H1 (cell line): Measurements from ENCODE around the gene OTUD6A. TPM values are rescaled to one million over a fixed set of nuclear protein-coding genes. Genes with fewer than 3 reads are reported as not detected.

Experiments
- CTCF ChIA-PET: fragments of 300-600 bp; sonication (Branson Sonifier 250); formaldehyde crosslinking; loops from one replicate; lab custom pipeline; 2021; ENCODE audit not compliant: partially characterized antibody; lab: Charles Lee
- POLR2A ChIA-PET: fragments of 300-600 bp; sonication (Branson Sonifier 250); formaldehyde crosslinking; loops from one replicate; lab custom pipeline; 2021; ENCODE audit warnings: inconsistent platforms; ENCODE audit not compliant: partially characterized antibody; lab: Charles Lee
- DNase-seq, 2 experiments: peaks; one replicate each; pipeline versions ENCODE4 v3.0.0 to v3.0.0-alpha.2; 2010 to 2022; ENCODE audit warnings: low spot score in 2 of 2, low read depth in 1 of 2, mixed read lengths in 1 of 2
- FAIRE-seq: peaks from 2 replicates; lab custom pipeline; 2011; peaks lifted over from hg19 to GRCh38; lab: Jason Lieb, UNC
- H2AFZ ChIP-seq: 2 replicates; pipeline ENCODE4 v1.8.1; 2012; ENCODE audit warnings: low read length, inconsistent platforms
- H2AK5ac ChIP-seq: 2 replicates; pipeline ENCODE4 v1.6.1; 2013; ENCODE audit warnings: low read depth, low read length
- H2BK120ac ChIP-seq: replicated peaks from 2 replicates; pipeline ENCODE3; 2013; ENCODE audit warnings: low read depth, low read length, inconsistent platforms
- H2BK12ac ChIP-seq: 2 replicates; pipeline ENCODE4 v1.6.1; 2013; ENCODE audit warnings: low read depth, low read length
- H2BK15ac ChIP-seq: 2 replicates; pipeline ENCODE4 v1.6.1; 2013; ENCODE audit warnings: low read length
- H2BK20ac ChIP-seq: 2 replicates; pipeline ENCODE4 v1.6.1; 2013; ENCODE audit warnings: low read length
- H2BK5ac ChIP-seq: 2 replicates; pipeline ENCODE4 v1.6.1; 2013; ENCODE audit warnings: low read depth, low read length
- H3K14ac ChIP-seq: 2 replicates; pipeline ENCODE4 v1.6.1; 2013; ENCODE audit warnings: inconsistent platforms; ENCODE audit not compliant: insufficient read length
- H3K18ac ChIP-seq: 2 replicates; pipeline ENCODE4 v1.6.1; 2013; ENCODE audit warnings: low read length; ENCODE audit errors: extremely low read depth
- H3K23ac ChIP-seq: 2 replicates; pipeline ENCODE4 v1.6.1; 2013; ENCODE audit warnings: inconsistent platforms; ENCODE audit not compliant: insufficient read length
- H3K23me2 ChIP-seq: 2 replicates; pipeline ENCODE4 v1.6.1; 2013; ENCODE audit warnings: low read depth, low read length
- H3K27ac ChIP-seq: 2 replicates; pipeline ENCODE4 v1.6.1; 2011; ENCODE audit warnings: low read depth, low read length, inconsistent platforms
- H3K27me3 ChIP-seq, 4 experiments: replicated peaks in 1 of 4; 1 replicate in 1 of 4; 2 replicates in 3 of 4; pipeline versions ENCODE4 v1.6.1 to v1.8.1; 2011 to 2013; ENCODE audit warnings: low read length in 3 of 4, mild to moderate bottlenecking in 3 of 4, inconsistent platforms in 2 of 4, mixed read lengths in 2 of 4, moderate library complexity in 1 of 4; ENCODE audit not compliant: control insufficient read depth in 3 of 4, insufficient read depth in 3 of 4; ENCODE audit errors: extremely low read depth in 1 of 4
- H3K36me3 ChIP-seq, 4 experiments: 2 replicates each; pipeline versions ENCODE4 v1.6.1 to v1.8.1; 2011 to 2013; ENCODE audit warnings: mild to moderate bottlenecking in 4 of 4, low read length in 3 of 4, moderate library complexity in 2 of 4, control low read depth in 1 of 4, inconsistent platforms in 1 of 4; ENCODE audit not compliant: insufficient read depth in 4 of 4, control insufficient read depth in 2 of 4
- H3K4ac ChIP-seq: replicated peaks from 2 replicates; pipeline ENCODE3; 2013; ENCODE audit warnings: low read length, low read depth, mixed read lengths, inconsistent platforms; ENCODE audit not compliant: insufficient read length
- H3K4me1 ChIP-seq, 4 experiments: replicated peaks in 1 of 4; 1 replicate in 1 of 4; 2 replicates in 3 of 4; pipeline versions ENCODE4 v1.6.1 to v1.8.1; 2011 to 2013; ENCODE audit warnings: low read length in 3 of 4, inconsistent platforms in 2 of 4, mixed read lengths in 1 of 4; ENCODE audit not compliant: insufficient read depth in 4 of 4, control insufficient read depth in 3 of 4
- H3K4me2 ChIP-seq, 2 experiments: 2 replicates each; pipeline versions ENCODE4 v1.6.1 to v1.8.1; 2011 to 2013; ENCODE audit warnings: low read depth in 2 of 2, low read length in 2 of 2, control low read depth in 1 of 2, inconsistent platforms in 1 of 2, mild to moderate bottlenecking in 1 of 2; ENCODE audit not compliant: insufficient read depth in 1 of 2
- H3K4me3 ChIP-seq, 4 experiments: fragments of 200-600, 300-600 bp in 1 of 4; sonication (generic), shearing (Covaris generic), sonication (Bioruptor Twin) in 1 of 4; 2 replicates each; pipeline versions ENCODE4 v1.5.1 to v1.8.1; 2011 to 2016; ENCODE audit warnings: low read length in 4 of 4, low read depth in 3 of 4, control low read depth in 2 of 4, inconsistent platforms in 2 of 4, mild to moderate bottlenecking in 2 of 4, mixed read lengths in 1 of 4, moderate library complexity in 1 of 4; ENCODE audit not compliant: insufficient read depth in 2 of 4; ENCODE audit errors: extremely low read depth in 1 of 4
- H3K56ac ChIP-seq: replicated peaks from 2 replicates; pipeline ENCODE3; 2013; ENCODE audit warnings: low read depth, mild to moderate bottlenecking, mixed read lengths, low read length, inconsistent platforms; ENCODE audit not compliant: insufficient read length
- H3K79me1 ChIP-seq: 2 replicates; pipeline ENCODE4 v1.6.1; 2013; ENCODE audit warnings: low read depth, low read length, control low read depth
- H3K79me2 ChIP-seq, 2 experiments: 2 replicates each; pipeline versions ENCODE4 v1.6.1 to v1.8.1; 2012 to 2013; ENCODE audit warnings: low read length in 2 of 2, mild to moderate bottlenecking in 2 of 2, inconsistent platforms in 1 of 2; ENCODE audit not compliant: insufficient read depth in 2 of 2, control insufficient read depth in 1 of 2
- H3K9ac ChIP-seq, 4 experiments: replicated peaks in 1 of 4; 1 replicate in 1 of 4; 2 replicates in 3 of 4; pipeline versions ENCODE4 v1.6.1 to v1.8.1; 2011 to 2013; ENCODE audit warnings: low read depth in 3 of 4, low read length in 3 of 4, control low read depth in 2 of 4, mild to moderate bottlenecking in 2 of 4, moderate library complexity in 2 of 4, inconsistent platforms in 1 of 4; ENCODE audit errors: extremely low read depth in 1 of 4
- H3K9me3 ChIP-seq, 2 experiments: 2 replicates each; pipeline versions ENCODE4 v1.6.1 to v1.8.1; 2012 to 2013; ENCODE audit warnings: mild to moderate bottlenecking in 2 of 2, moderate library complexity in 2 of 2, control low read depth in 1 of 2, inconsistent platforms in 1 of 2, low read depth in 1 of 2, low read length in 1 of 2, mixed read lengths in 1 of 2; ENCODE audit not compliant: insufficient read depth in 2 of 2
- H4K20me1 ChIP-seq, 2 experiments: replicated peaks in 1 of 2; 2 replicates each; pipeline versions ENCODE3 to v1.8.1; 2011 to 2013; ENCODE audit warnings: inconsistent platforms in 2 of 2, low read length in 2 of 2, mild to moderate bottlenecking in 1 of 2; ENCODE audit not compliant: insufficient read depth in 2 of 2, control insufficient read depth in 1 of 2
- H4K5ac ChIP-seq: 2 replicates; pipeline ENCODE4 v1.6.1; 2013; ENCODE audit warnings: low read length, low read depth, mixed read lengths, inconsistent platforms; ENCODE audit not compliant: insufficient read length
- H4K8ac ChIP-seq: 2 replicates; pipeline ENCODE4 v1.8.0; 2013; ENCODE audit warnings: mild to moderate bottlenecking, moderate library complexity, low read length, inconsistent platforms; ENCODE audit not compliant: insufficient read depth; ENCODE audit errors: extremely low read depth
- H4K91ac ChIP-seq: replicated peaks from 2 replicates; pipeline ENCODE3; 2013; ENCODE audit warnings: low read length, mixed read lengths, inconsistent platforms; ENCODE audit not compliant: insufficient read length
- BACH1 ChIP-seq: IDR thresholded peaks from 2 replicates; pipeline ENCODE4 v1.6.1; 2012; ENCODE audit warnings: low read length, improper control_type of control experiment
- CBX5 ChIP-seq: fragments of 300-800, 300-1000 bp; sonication (generic); IDR thresholded peaks from 2 replicates; pipeline ENCODE4 v1.7.1; 2016; ENCODE audit warnings: antibody characterized with exemption, low read length, low read depth
- CHD1 ChIP-seq: IDR thresholded peaks from 2 replicates; pipeline ENCODE4 v1.6.1; 2012; ENCODE audit warnings: low read depth, low read length, improper control_type of control experiment
- CHD2 ChIP-seq: IDR thresholded peaks from 2 replicates; pipeline ENCODE4 v1.6.1; 2012; ENCODE audit warnings: low read length, improper control_type of control experiment
- JUN ChIP-seq: IDR thresholded peaks from 2 replicates; pipeline ENCODE4 v1.6.1; 2011; ENCODE audit warnings: low read depth, mild to moderate bottlenecking, improper control_type of control experiment, low read length
- KDM4A ChIP-seq: IDR thresholded peaks from one replicate; pipeline ENCODE4 v1.7.1; 2012; ENCODE audit warnings: low read depth, mild to moderate bottlenecking, moderate library complexity, low read length, inconsistent platforms; ENCODE audit not compliant: severe bottlenecking
- MAFK ChIP-seq: IDR thresholded peaks from 2 replicates; pipeline ENCODE4 v1.6.1; 2012; ENCODE audit warnings: low read depth, mild to moderate bottlenecking, improper control_type of control experiment, low read length
- POLR2A ChIP-seq, 2 experiments: IDR thresholded peaks; 1 replicate in 1 of 2; 2 replicates in 1 of 2; pipeline ENCODE4 v1.6.1; 2011; ENCODE audit warnings: low read depth in 2 of 2, low read length in 2 of 2, mild to moderate bottlenecking in 2 of 2; ENCODE audit errors: control extremely low read depth in 1 of 2
- RAD21 ChIP-seq, 2 experiments: IDR thresholded peaks in 1 of 2; conservative IDR thresholded peaks in 1 of 2; 2 replicates each; pipeline ENCODE4 v1.6.1; 2011; ENCODE audit warnings: low read depth in 2 of 2, low read length in 2 of 2, improper control_type of control experiment in 1 of 2, inconsistent platforms in 1 of 2, mild to moderate bottlenecking in 1 of 2, moderate library complexity in 1 of 2
- RBBP5 ChIP-seq: IDR thresholded peaks from 2 replicates; pipeline ENCODE4 v1.7.1; 2012; ENCODE audit warnings: low read depth, mild to moderate bottlenecking, inconsistent platforms, low read length, moderate library complexity, borderline replicate concordance
- TBP ChIP-seq: IDR thresholded peaks from 2 replicates; pipeline ENCODE4 v1.6.1; 2011; ENCODE audit warnings: low read depth, low read length, improper control_type of control experiment
- WGBS, 2 experiments: shearing (Covaris generic) in 1 of 2; methylation state at CpG; one replicate each; pipeline versions ENCODE4 v1.1.6 to v1.1.7; 2013 to 2015; ENCODE audit warnings: low lambda C conversion rate in 2 of 2, mixed read lengths in 2 of 2, inconsistent platforms in 1 of 2, low coverage in 1 of 2, missing lambda C conversion rate in 1 of 2; ENCODE audit not compliant: insufficient replicate concordance in 2 of 2, insufficient coverage in 1 of 2, insufficient read length in 1 of 2; ENCODE audit errors: extremely low coverage in 1 of 2, missing lambda C conversion rate in 1 of 2; 5-methylcytosine and 5-hydroxymethylcytosine counted together
- polyA plus RNA-seq, 7 experiments: library from polyadenylated mRNA; depleted of rRNA in 3 of 7; stranded (reverse) in 5 of 7; unstranded in 2 of 7; fragments of >200 nt in 5 of 7; fragments of 200-250 nt in 2 of 7; gene quantifications; 1 replicate in 5 of 7; 2 replicates in 1 of 7; 4 replicates in 1 of 7; pipeline versions ENCODE4 v1.2.1 to v1.2.3, GENCODE V29; 2011 to 2013; ENCODE audit warnings: missing spikeins in 2 of 7, mixed read lengths in 2 of 7
- total RNA-seq: library from RNA; stranded (reverse); fragmentation: NEBNext Ultra II Directional; extraction: Animal tissue kit (Norgen Biotek cat#: 25700); gene quantifications from 2 replicates; pipeline ENCODE4 v1.2.1, GENCODE V29; 2021
- TF ChIP-seq, protein P1 (sequence below): IDR thresholded peaks from 2 replicates; pipeline ENCODE4 v1.6.1; 2012; ENCODE audit warnings: inconsistent platforms

OTUD6A gene
- total and polyA plus RNA-seq, 2 of the 8 experiments (the other 6 are each of a cell fraction or from before 2014, with no cell fraction given), result 0.09 to 0.17 TPM

DNA sequence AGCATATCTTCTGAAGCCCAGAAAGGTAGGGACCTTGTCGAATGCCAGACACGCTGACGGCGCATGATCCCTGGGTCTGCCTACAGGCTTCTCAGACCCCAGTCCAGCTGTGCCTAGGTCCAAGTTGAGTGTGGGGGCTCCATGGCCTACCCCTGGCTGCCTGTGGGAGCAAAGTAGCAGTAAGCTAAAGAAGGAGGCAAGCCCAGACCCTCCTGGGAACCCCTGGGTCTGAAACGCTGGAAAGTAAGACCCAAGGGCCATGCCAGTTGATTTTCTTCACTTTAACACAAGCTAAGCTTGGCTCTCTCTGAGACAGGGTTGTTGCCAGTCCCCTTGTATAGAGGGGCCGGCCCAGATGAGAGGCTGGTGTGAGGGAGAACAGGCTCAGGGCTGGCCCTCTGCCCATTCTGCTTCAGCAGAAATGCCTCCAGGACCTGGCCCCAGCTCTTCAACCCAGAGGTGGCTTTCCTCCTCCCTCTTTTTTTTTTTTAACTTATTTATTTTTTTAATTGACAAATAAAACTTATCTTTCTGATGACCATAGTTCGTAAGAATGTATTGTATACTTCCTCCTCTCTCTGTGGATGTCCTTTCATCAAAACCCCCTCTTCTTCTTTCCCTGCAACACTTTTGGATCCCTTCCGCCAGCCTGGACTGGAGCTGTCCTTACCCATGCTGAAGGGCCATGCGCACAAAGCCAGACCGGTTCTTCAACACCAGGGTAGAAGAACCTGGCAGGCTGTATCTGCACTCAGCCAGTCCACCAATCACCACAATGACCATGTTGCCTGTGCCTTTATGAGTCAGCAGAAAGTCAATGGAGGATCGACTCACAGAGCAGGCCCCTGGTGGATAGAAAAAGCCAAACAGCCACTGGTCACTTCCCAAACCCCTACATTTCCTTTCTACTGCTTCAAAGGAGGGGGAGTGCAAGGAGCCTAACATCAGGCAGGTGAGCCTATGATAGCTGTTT lies 19.6 kb upstream of the OTUD6A start:
- Histone ChIP-seq H2BK20ac (no peak overlapping the region), H4K5ac (no peak overlapping the region), H3K4me1 (no peaks in the 10 kb centered on the region), H2BK12ac (no peak overlapping the region), H3K27ac (no peak overlapping the region), H3K4me3 (no peak overlapping the region), H4K20me1 (no peaks in the 10 kb centered on the region), H3K79me2 (no peaks in the 10 kb centered on the region), H3K36me3 (no peaks in the 10 kb centered on the region), H3K9me3 (no peaks in the 10 kb centered on the region), H3K4me2 (no peak overlapping the region), H3K56ac (no peak overlapping the region), H3K23me2 (no peaks in the 10 kb centered on the region), H2BK120ac (no peak overlapping the region), H3K27me3 (no peaks in the 10 kb centered on the region), H3K18ac (no peak overlapping the region), H3K79me1 (no peaks in the 10 kb centered on the region), H2AFZ (no peak overlapping the region), H3K4ac (no peak overlapping the region), H3K9ac (no peak overlapping the region), H3K14ac (no peak overlapping the region), H4K91ac (no peak overlapping the region), H2BK15ac (no peak overlapping the region), H2AK5ac (no peak overlapping the region), H2BK5ac (no peak overlapping the region), H3K23ac (no peak overlapping the region), H4K8ac (no peak overlapping the region)
- 97% methylated on average over 6 of the region's 11 CpGs; no CpG with 5 or more reads in 1 of the 2 experiments for WGBS, 2 experiments
- ChIA-PET POLR2A (no interaction called here), CTCF (interaction anchor here (1.0 to 9.6 kb wide), 5 partner anchors 10 to 505 kb away, joined by 3 to 62 read pairs (median 3); no protein-coding TSS in a partner anchor)
- no peak for DNase-seq
- TF ChIP-seq RAD21 (IDR thresholded peaks at IDR 0.05 in 1 of 2, conservative IDR thresholded peaks at IDR 0.05 in 1 of 2; ENCODE audit: low read depth in 2 of 2, low read length in 2 of 2) (no peak), JUN (no peak), MAFK (peak; percentile 66; the same call in 1 of the 2 replicates), CBX5 (no peak), TBP (no peak), CHD2 (no peak), BACH1 (peak; percentile 74), RBBP5 (no peak), KDM4A (no peak), CHD1 (no peak), POLR2A (IDR thresholded peaks at IDR 0.05; ENCODE audit: control extremely low read depth in 1 of 2, low read depth in 2 of 2, low read length in 2 of 2) (no peak)
- TF ChIP-seq, protein P1, sequence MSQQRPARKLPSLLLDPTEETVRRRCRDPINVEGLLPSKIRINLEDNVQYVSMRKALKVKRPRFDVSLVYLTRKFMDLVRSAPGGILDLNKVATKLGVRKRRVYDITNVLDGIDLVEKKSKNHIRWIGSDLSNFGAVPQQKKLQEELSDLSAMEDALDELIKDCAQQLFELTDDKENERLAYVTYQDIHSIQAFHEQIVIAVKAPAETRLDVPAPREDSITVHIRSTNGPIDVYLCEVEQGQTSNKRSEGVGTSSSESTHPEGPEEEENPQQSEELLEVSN, result no peak
- FAIRE-seq, result no peak
